Fibroblast of the aortic adventitia (primary cell): ENCODE results near the gene CRACR2B. TPM values are rescaled to one million over a fixed set of nuclear protein-coding genes. Genes with fewer than 3 reads are reported as not detected.

Experiments used
- DNase-seq: peaks from one replicate; pipeline ENCODE4 v3.0.0-alpha.2; 2010; ENCODE audit warnings: low read depth
- H3K4me3 ChIP-seq: 2 replicates; pipeline ENCODE4 v1.5.1; 2011; ENCODE audit warnings: low read depth, mild to moderate bottlenecking, control low read depth, low read length, moderate library complexity
- total RNA-seq: library from RNA; depleted of rRNA; stranded (reverse); fragments of >200 nt; gene quantifications from 2 replicates; pipeline ENCODE4 v1.2.3, GENCODE V29; 2012; ENCODE audit warnings: low replicate concordance
- TF ChIP-seq, protein P1 (sequence below): IDR thresholded peaks from 2 replicates; pipeline ENCODE4 v1.5.1; 2011; ENCODE audit warnings: mild to moderate bottlenecking, low read length, control low read depth, inconsistent platforms; ENCODE audit not compliant: insufficient read depth

Gene CRACR2B
- total RNA-seq, 1 donor: 1.3 TPM

DNA sequence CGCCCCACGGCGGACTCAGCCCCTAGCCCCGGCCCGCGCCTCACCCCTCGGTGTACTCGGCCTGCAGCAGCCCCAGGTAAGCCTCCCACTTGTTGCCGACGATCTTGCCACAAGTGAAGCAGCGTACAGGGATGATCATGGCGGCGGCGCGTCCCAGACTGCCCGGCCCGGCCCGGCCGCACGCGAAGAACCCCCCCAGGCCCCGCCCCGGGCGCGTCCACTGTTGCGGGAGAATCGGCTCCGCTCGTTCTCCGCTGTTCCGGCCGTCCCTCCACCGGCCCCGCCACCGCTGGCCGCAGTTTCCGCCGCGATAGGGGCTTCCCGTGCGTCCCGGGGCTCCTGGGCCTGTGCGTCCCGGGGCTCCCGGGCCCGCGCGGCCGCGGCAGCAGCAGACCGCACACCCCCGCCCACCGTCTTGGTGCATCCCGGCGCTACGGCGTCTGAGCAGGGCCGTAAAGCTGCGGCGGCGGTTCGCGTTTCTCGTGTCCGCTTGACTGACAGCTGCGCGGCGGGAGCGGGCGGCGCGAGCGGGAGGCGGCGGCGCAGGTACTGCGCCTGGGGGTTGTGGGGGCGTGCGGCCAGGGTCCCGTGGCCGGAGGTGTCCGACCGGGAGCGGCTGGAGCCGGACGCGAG, 14.8 kb downstream of the CRACR2B start, which contains the start of the genes POLR2L and TSPAN4:
Gene POLR2L, minus strand, starts transcription at position 160 of the 633 bp plus-strand sequence. Its CDS starts 21 bp downstream, at position 139.
Gene TSPAN4, plus strand, starts transcription at position 483 of the 633 bp plus-strand sequence. CDS start 7,453 bp downstream, outside the sequence.
- DNase-seq: peak; percentile 85
- H3K4me3 ChIP-seq: peak within 1 kb of the TSS; percentile 95
- TF ChIP-seq, protein P1, sequence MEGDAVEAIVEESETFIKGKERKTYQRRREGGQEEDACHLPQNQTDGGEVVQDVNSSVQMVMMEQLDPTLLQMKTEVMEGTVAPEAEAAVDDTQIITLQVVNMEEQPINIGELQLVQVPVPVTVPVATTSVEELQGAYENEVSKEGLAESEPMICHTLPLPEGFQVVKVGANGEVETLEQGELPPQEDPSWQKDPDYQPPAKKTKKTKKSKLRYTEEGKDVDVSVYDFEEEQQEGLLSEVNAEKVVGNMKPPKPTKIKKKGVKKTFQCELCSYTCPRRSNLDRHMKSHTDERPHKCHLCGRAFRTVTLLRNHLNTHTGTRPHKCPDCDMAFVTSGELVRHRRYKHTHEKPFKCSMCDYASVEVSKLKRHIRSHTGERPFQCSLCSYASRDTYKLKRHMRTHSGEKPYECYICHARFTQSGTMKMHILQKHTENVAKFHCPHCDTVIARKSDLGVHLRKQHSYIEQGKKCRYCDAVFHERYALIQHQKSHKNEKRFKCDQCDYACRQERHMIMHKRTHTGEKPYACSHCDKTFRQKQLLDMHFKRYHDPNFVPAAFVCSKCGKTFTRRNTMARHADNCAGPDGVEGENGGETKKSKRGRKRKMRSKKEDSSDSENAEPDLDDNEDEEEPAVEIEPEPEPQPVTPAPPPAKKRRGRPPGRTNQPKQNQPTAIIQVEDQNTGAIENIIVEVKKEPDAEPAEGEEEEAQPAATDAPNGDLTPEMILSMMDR: no peak

GRCh38 chr11:843086-843734, 15.5 kb downstream of the CRACR2B start:
- TF ChIP-seq, protein P1: no peak
- H3K4me3 ChIP-seq: peak overlapping the region; percentile 95
- no peak for DNase-seq

DNA sequence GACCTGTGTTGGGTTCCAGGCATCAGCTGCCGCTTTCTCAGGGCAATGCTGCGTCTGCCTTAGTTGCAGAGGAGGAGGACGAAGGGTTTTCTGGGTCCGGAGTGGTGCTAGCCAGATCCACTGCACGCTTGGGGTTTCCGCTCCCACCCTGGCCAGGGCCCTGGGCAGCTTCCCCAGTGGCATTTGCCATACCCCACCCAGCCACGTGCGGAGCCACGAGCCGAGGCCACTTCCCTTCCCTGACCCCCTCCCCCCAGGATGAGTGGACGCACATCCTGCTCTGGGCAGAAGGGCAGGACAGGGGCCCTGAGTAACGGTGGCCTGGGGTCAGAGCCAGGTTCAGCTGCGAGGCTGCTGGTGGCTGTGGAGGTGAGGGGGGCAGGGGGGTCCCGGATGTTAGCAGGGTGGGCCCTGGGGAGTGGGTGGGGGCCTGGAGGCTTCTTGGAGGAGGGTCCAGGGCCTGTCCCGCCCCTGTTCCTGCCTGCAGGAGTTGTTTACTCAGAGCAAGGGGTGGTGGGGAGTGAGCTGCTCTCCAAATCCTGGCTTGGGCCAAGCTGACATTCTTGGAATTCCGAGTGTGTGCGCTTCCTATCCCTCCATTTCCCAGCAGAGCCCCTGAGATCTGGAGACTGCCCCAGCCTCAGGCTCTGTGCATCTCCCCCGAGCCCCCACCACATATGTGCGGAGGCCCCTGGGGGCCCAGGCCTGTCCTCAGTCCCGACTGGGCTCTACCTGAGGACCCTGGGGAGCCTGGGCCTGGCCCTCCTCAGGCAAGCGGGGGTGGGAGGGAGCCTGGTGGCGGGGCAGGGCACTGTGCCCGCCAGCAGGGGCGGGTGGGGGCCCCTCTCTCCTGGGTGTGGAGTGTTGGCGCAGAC, 16.3 kb downstream of the CRACR2B start:
- TF ChIP-seq, protein P1: no peak
- H3K4me3 ChIP-seq: peak overlapping the region; percentile 95
- peak; percentile 99 for DNase-seq

DNA sequence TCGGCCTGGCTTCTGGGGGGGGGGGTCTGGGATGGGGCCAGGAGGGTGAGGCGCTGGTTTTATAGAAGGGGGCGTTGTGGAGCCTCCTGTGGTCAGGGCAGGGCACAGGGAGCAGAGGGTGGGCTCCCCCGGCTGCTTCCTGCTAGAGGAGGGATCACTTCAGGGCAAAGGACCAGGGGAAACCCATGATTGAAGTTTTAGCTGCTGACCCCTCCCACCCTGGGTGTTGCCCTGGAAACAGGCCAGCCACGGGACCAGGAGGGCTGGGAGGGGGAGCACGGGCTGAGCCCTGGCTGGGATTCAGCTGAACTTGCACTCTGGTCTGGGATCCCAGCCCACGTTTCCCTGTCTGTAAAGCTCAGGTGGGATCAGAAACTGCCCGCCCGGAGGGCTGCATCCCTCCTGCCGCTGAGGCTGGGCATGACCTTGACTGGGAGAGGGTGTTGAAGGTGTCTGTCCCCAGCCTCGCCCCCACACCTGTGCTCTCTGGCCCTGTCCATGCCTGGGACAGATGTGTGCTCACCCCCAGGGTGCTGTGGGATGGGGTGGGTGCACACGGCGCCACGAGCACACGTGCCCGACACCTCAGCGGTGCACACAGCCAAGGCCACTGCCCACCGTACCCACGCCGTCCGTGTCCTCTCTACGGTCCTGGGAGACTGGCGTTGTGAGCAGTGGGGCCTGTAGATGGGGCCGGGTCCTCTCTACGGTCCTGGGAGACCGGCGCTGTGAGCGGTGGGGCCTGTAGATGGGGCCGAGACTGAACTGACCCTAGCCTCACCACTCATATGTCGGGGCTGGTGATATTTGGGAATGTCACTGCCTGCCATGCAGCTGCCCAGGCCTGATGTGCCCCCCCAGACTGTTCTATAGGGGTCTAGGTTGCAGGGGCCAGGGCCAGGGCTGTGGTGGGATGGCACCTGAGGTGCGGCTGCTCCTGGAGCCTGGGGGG, 17.2 kb downstream of the CRACR2B start:
- peak; percentile 99 for DNase-seq
- TF ChIP-seq, protein P1: peak; percentile 6
- H3K4me3 ChIP-seq: peak overlapping the region; percentile 95

DNA sequence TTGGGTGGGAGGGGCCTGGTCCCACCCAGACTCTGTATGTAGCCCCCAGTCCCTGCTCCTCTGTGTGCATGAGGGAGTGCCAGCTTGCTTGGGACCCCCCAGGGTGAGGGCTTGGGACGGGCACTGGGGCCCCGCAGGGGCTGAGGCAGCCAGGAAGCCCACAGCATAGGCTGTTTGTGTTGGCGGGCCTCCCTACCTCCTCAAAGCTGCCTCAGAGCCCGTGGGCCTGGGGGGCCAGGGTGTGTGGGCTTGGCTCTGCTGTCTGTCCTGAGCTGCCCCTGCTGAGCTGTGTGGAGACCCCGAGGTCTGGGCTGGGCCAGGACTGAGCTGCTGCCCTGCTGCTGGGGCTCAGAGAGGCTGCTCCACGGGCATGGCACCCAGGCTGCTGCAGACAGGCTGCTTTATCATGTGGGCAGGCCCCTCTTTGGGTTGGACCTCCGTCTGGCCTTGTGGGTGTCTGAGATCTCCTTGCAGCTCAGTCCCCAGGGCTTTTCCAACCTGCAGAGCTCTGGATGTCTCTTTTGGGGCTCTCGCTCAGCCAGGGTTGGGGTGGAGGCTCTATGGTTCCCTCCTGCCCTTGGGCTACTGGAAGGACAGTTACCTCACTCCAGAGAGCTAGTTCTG, 18.3 kb downstream of the CRACR2B start:
- peak overlapping the region; percentile 95 for H3K4me3 ChIP-seq
- TF ChIP-seq, protein P1: no peak
- peak; percentile 61 for DNase-seq
